Measurements from ENCODE around the gene HSD11B1L. TPM values are rescaled to one million over a fixed set of nuclear protein-coding genes. Genes with fewer than 3 reads are reported as not detected.
A peak's percentile ranks its signal among the peaks of the same experiment; 100 is the strongest.

Gene HSD11B1L
- total RNA-seq, 1 donor from 2014 or later, result 8.4 TPM

- Mint-ChIP-seq H3K27ac (ENCODE audit: unreplicated experiment) (peak overlapping the region; percentile 2), H3K36me3 (ENCODE audit: low read depth, unreplicated experiment) (peaks cover 3% of the 10 kb centered on the region), H3K4me3 (ENCODE audit: unreplicated experiment) (peak overlapping the region; percentile 74), H3K27me3 (ENCODE audit: low read depth, unreplicated experiment) (no peaks in the 10 kb centered on the region), H3K9me3 (ENCODE audit: unreplicated experiment) (no peaks in the 10 kb centered on the region), H3K4me1 (ENCODE audit: low read depth, unreplicated experiment) (peaks cover 4% of the 10 kb centered on the region)
- H3K9me3 ChIP-seq (ENCODE audit: insufficient read depth, low read depth, low read length), result no peaks in the 10 kb centered on the region
- TF ChIP-seq CTCF (IDR thresholded peaks at IDR 0.05; ENCODE audit: insufficient read depth, low read depth, low read length) (no peak), EZH2 (IDR thresholded peaks at IDR 0.05; ENCODE audit: insufficient read depth, low read length) (no peak)
- no peaks in the 10 kb centered on the region for H3K4me1 ChIP-seq (ENCODE audit: insufficient read depth, low read length)
- H3K9ac ChIP-seq (ENCODE audit: low read length), result peak overlapping the region; percentile 95
- H4K20me1 ChIP-seq (ENCODE audit: insufficient read depth, low read length), result peaks cover 6% of the 10 kb centered on the region
- H3K36me3 ChIP-seq (ENCODE audit: insufficient read depth, low read length), result no peaks in the 10 kb centered on the region
- peak overlapping the region; percentile 49 for H2AFZ ChIP-seq (ENCODE audit: low read depth, low read length)
- no peak overlapping the region for H3K27ac ChIP-seq (ENCODE audit: low read depth, low read length)
- H3K79me2 ChIP-seq (ENCODE audit: insufficient read depth, low read length), result peaks cover 12% of the 10 kb centered on the region
- peak overlapping the region; percentile 96 for H3K4me3 ChIP-seq (ENCODE audit: insufficient read depth, low read depth, low read length)
- H3K27me3 ChIP-seq (ENCODE audit: insufficient read depth, low read length), result no peaks in the 10 kb centered on the region
- FAIRE-seq (no peak), DNase-seq (ENCODE audit: low read depth) (no peak)
- peak overlapping the region; percentile 95 for H3K4me2 ChIP-seq (ENCODE audit: low read length)
These were observed 722 bp downstream of the HSD11B1L start for GRCh38 chr19:5681391-5682106.

- Histone ChIP-seq H3K27ac (ENCODE audit: low read depth, low read length) (no peak overlapping the region), H3K4me2 (ENCODE audit: low read length) (no peak overlapping the region), H3K79me2 (ENCODE audit: insufficient read depth, low read length) (peaks cover 12% of the 10 kb centered on the region), H4K20me1 (ENCODE audit: insufficient read depth, low read length) (peaks cover 6% of the 10 kb centered on the region), H3K9ac (ENCODE audit: low read length) (no peak overlapping the region), H2AFZ (ENCODE audit: low read depth, low read length) (no peak overlapping the region), H3K4me1 (ENCODE audit: insufficient read depth, low read length) (no peaks in the 10 kb centered on the region), H3K4me3 (ENCODE audit: insufficient read depth, low read depth, low read length) (no peak overlapping the region), H3K27me3 (ENCODE audit: insufficient read depth, low read length) (no peaks in the 10 kb centered on the region), H3K9me3 (ENCODE audit: insufficient read depth, low read depth, low read length) (no peaks in the 10 kb centered on the region), H3K36me3 (ENCODE audit: insufficient read depth, low read length) (no peaks in the 10 kb centered on the region)
- peak overlapping the region; percentile 23 for H3K27ac Mint-ChIP-seq (ENCODE audit: unreplicated experiment)
- no peaks in the 10 kb centered on the region for H3K9me3 Mint-ChIP-seq (ENCODE audit: unreplicated experiment)
- no peaks in the 10 kb centered on the region for H3K27me3 Mint-ChIP-seq (ENCODE audit: low read depth, unreplicated experiment)
- peak overlapping the region; percentile 74 for H3K4me3 Mint-ChIP-seq (ENCODE audit: unreplicated experiment)
- TF ChIP-seq CTCF (IDR thresholded peaks at IDR 0.05; ENCODE audit: insufficient read depth, low read depth, low read length) (no peak), EZH2 (IDR thresholded peaks at IDR 0.05; ENCODE audit: insufficient read depth, low read length) (no peak)
- H3K36me3 Mint-ChIP-seq (ENCODE audit: low read depth, unreplicated experiment), result peaks cover 3% of the 10 kb centered on the region
- FAIRE-seq (no peak), DNase-seq (ENCODE audit: low read depth) (no peak)
- peaks cover 4% of the 10 kb centered on the region for H3K4me1 Mint-ChIP-seq (ENCODE audit: low read depth, unreplicated experiment)
These were observed 1.3 kb downstream of the HSD11B1L start for GRCh38 chr19:5682107-5682482.

Measured in astrocyte (in vitro differentiated cells and primary cell).